Stimulated activated naive CD8-positive, alpha-beta T cell treated with anti-CD3 and anti-CD28 coated beads, Interleukin-15, Interleukin-2, amounts not matched to agents 100 U/mL and 50 U/mL, for 24 hours (primary cell): ENCODE data around the gene DENND2D.
"Not testable (repeated sequence)": the region's sequence is repeated elsewhere in the genome, so short reads cannot be mapped to it uniquely, and the experiment has no call there.

Experiments used
- ATAC-seq: fragments of 150-1000 bp; cut with Tn5 transposase; one replicate; pipeline ENCODE4 v1.10.0; 2021
- DNase-seq: peaks from one replicate; pipeline ENCODE4 v3.0.0; 2021

Gene DENND2D

GRCh38 chr1:111221633-111222291, 21.3 kb upstream of the DENND2D start:
- ATAC-seq (peak; percentile 76), DNase-seq (peak; percentile 71)

- no peak for DNase-seq
Observed at GRCh38 chr1:111221276-111221632, 20.8 kb upstream of the DENND2D start.

GRCh38 chr1:111220302-111220890, 19.9 kb upstream of the DENND2D start:
- no peak for ATAC-seq
- DNase-seq = no peak

More at GRCh38 chr1:111221276-111221632, 20.8 kb upstream of the DENND2D start:
- no peak for ATAC-seq

- DNase-seq (peak; percentile 65), ATAC-seq (peak; percentile 56)
Observed at GRCh38 chr1:111219557-111220286, 19.3 kb upstream of the DENND2D start.

GRCh38 chr1:111218701-111219556, 18.5 kb upstream of the DENND2D start:
- ATAC-seq = no peak

GRCh38 chr1:111217183-111217910, 16.9 kb upstream of the DENND2D start:
- no peak for DNase-seq
- no peak for ATAC-seq

More at GRCh38 chr1:111218701-111219556, 18.5 kb upstream of the DENND2D start:
- DNase-seq = no peak

GRCh38 chr1:111216751-111217150, 16.3 kb upstream of the DENND2D start:
- no peak for ATAC-seq

GRCh38 chr1:111215285-111215684, 14.8 kb upstream of the DENND2D start:
- ATAC-seq, DNase-seq: not testable (repeated sequence)

More at GRCh38 chr1:111216751-111217150, 16.3 kb upstream of the DENND2D start:
- no peak for DNase-seq

GRCh38 chr1:111214884-111215283, 14.4 kb upstream of the DENND2D start:
- ATAC-seq (peak; percentile 20), DNase-seq (peak; percentile 62)

- DNase-seq = no peak
- no peak for ATAC-seq
Observed at GRCh38 chr1:111214074-111214801, 13.8 kb upstream of the DENND2D start.

- DNase-seq (no peak), ATAC-seq (no peak)
Observed at GRCh38 chr1:111213412-111213811, 13.0 kb upstream of the DENND2D start.

- no peak for DNase-seq
- ATAC-seq = no peak
Observed at GRCh38 chr1:111212634-111213335, 12.3 kb upstream of the DENND2D start.

GRCh38 chr1:111211921-111212320, 11.5 kb upstream of the DENND2D start:
- no peak for ATAC-seq
- no peak for DNase-seq

- DNase-seq = no peak
Observed at GRCh38 chr1:111209622-111210021, 9.2 kb upstream of the DENND2D start.

GRCh38 chr1:111208921-111209320, 8.5 kb upstream of the DENND2D start:
- no peak for ATAC-seq
- DNase-seq = no peak

More at GRCh38 chr1:111209622-111210021, 9.2 kb upstream of the DENND2D start:
- no peak for ATAC-seq

GRCh38 chr1:111205714-111206050, 5.2 kb upstream of the DENND2D start:
- DNase-seq (no peak), ATAC-seq (no peak)

- DNase-seq (no peak), ATAC-seq (no peak)
Observed at GRCh38 chr1:111204983-111205713, 4.7 kb upstream of the DENND2D start.

- DNase-seq = peak; percentile 72
- ATAC-seq = peak; percentile 56
Observed at GRCh38 chr1:111204201-111204982, 3.9 kb upstream of the DENND2D start.
